Prostate gland (tissue), 2 donors: ENCODE data around the gene SLX1B.
"Not testable (repeated sequence)": the region's sequence is repeated elsewhere in the genome, so short reads cannot be mapped to it uniquely, and the experiment has no call there.

Experiments used
- POLR2AphosphoS5 ChIP-seq: sonication (generic); formaldehyde crosslinking; IDR thresholded peaks from one replicate; pipeline ENCODE4 v1.6.1; 2017; ENCODE audit warnings: antibody characterized with exemption
- TF ChIP-seq, protein P1 (sequence below), 4 experiments: fragments of 200-600 bp in 2 of 4; fragments of 450-650 bp in 2 of 4; sonication (generic) in 2 of 4; IDR thresholded peaks; 1 replicate in 3 of 4; 2 replicates in 1 of 4; pipeline ENCODE4 v1.5.1; 2016 to 2019; ENCODE audit warnings: antibody characterized with exemption in 4 of 4, mild to moderate bottlenecking in 2 of 4, moderate library complexity in 2 of 4

DNA sequence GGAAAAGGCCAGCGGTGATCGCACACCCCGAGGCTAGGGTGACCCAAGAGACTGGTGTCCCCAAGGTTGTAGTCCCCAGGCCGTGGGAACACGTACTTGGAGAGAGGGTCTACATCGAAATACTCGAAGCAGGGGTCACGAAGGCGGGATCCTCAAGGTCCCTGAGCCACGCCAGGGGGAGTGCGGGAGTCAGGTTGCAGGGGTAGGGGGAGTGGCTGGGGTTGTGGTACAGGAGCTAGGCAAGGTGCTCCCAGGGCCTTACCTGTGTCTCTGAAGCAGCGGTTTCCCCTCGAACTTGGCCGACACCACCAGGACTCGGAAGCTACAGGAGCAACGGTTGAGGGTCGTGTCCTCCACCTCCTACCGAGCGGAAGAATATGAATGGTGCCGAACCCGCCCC, 579 bp upstream of the SLX1B start:
- TF ChIP-seq POLR2AphosphoS5 = not testable (repeated sequence)
- TF ChIP-seq, protein P1, sequence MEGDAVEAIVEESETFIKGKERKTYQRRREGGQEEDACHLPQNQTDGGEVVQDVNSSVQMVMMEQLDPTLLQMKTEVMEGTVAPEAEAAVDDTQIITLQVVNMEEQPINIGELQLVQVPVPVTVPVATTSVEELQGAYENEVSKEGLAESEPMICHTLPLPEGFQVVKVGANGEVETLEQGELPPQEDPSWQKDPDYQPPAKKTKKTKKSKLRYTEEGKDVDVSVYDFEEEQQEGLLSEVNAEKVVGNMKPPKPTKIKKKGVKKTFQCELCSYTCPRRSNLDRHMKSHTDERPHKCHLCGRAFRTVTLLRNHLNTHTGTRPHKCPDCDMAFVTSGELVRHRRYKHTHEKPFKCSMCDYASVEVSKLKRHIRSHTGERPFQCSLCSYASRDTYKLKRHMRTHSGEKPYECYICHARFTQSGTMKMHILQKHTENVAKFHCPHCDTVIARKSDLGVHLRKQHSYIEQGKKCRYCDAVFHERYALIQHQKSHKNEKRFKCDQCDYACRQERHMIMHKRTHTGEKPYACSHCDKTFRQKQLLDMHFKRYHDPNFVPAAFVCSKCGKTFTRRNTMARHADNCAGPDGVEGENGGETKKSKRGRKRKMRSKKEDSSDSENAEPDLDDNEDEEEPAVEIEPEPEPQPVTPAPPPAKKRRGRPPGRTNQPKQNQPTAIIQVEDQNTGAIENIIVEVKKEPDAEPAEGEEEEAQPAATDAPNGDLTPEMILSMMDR (IDR thresholded peaks at IDR 0.05) = not testable (repeated sequence)
